MM.1S (cell line): ENCODE data around the gene ADAM15.

Source experiments
- EZH2 ChIP-seq: fragments of 300-600 bp; sonication (generic); optimal IDR thresholded peaks from 2 replicates; pipeline ENCODE3; 2017; ENCODE audit warnings: low read depth, mild to moderate bottlenecking, antibody characterized with exemption, low read length, mixed read lengths
- TF ChIP-seq, protein P1 (sequence below): fragments of 300-600 bp; sonication (generic); IDR thresholded peaks from 2 replicates; pipeline ENCODE4 v1.5.1; 2016; ENCODE audit warnings: antibody characterized with exemption, low read length, mixed read lengths

DNA sequence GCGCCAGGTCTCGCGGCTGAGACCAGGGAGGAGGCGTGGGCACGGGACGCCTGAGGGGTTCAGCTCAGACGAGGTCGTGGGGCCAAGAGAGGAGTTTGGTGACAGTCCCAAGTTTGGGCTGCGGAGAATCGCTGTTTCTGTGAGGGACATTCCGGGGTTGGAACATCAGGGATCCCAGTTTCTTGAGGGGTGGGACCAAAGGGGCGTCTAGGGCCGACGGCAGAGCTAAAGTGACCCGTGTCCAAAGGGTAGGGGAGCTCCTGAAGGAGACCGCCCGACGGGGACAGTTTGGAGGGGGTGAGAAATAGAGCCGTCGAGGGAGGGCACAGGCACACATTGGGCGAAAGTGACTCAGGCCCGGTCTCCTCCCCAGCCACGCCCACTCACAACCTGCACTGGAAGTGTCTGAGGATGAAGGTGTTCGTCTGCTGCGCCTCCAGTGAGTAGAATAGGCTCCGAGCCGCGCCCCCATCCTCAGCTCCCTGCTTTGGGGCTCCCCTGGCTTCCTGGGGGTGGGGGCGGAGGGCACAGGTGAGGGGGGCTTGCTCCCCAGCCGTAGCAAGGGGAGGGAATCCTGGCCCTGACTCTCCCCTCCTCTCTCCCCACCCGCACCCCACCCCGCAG, 34.5 kb downstream of the ADAM15 start:
- TF ChIP-seq, protein P1, sequence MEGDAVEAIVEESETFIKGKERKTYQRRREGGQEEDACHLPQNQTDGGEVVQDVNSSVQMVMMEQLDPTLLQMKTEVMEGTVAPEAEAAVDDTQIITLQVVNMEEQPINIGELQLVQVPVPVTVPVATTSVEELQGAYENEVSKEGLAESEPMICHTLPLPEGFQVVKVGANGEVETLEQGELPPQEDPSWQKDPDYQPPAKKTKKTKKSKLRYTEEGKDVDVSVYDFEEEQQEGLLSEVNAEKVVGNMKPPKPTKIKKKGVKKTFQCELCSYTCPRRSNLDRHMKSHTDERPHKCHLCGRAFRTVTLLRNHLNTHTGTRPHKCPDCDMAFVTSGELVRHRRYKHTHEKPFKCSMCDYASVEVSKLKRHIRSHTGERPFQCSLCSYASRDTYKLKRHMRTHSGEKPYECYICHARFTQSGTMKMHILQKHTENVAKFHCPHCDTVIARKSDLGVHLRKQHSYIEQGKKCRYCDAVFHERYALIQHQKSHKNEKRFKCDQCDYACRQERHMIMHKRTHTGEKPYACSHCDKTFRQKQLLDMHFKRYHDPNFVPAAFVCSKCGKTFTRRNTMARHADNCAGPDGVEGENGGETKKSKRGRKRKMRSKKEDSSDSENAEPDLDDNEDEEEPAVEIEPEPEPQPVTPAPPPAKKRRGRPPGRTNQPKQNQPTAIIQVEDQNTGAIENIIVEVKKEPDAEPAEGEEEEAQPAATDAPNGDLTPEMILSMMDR, result no peak
- no peak for TF ChIP-seq EZH2
